ENCODE measurements around the gene PRR13. TPM values are rescaled to one million over a fixed set of nuclear protein-coding genes. Genes with fewer than 3 reads are reported as not detected.

The PRR13 gene
- total and polyA plus RNA-seq, 2 donors (not counting 3 experiments of a cell fraction or from before 2014, with no cell fraction given): 68.9 to 139 TPM

DNA sequence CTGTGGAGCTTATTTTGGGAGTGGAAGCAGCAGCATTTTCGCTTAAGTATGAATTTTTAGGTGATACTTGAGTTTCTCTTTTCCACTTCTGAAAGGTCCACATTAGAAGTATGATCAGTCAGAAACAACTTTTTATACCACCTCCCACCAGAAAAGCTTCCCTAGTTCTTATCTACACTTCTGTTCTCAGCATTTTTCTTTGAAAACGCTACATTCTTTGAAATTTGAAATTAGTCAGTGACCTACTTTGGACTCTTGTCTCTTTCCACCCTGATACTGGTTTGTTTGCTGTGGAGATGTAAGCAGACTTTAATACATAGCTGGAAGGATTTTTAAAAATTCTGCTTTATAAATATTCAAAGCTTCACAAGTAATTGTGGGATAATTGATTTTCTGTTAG, 32.5 kb downstream of the PRR13 start:
- TF ChIP-seq POLR2A (IDR thresholded peaks at IDR 0.05; ENCODE audit: low read depth, low read length) (no peak), MAX (IDR thresholded peaks at IDR 0.05; ENCODE audit: insufficient read depth, insufficient read length) (no peak), EZH2 (IDR thresholded peaks at IDR 0.05; ENCODE audit: borderline replicate concordance, low read depth, low read length, severe bottlenecking) (no peak), GATA2 (IDR thresholded peaks at IDR 0.05; ENCODE audit: insufficient read depth, insufficient read length, low read depth, low read length) (no peak)
- Histone ChIP-seq H3K36me3 (ENCODE audit: control insufficient read depth in 2 of 2, extremely low read depth in 1 of 2, insufficient read depth in 2 of 2, low read length in 2 of 2) (peaks cover 65 to 68% of the 10 kb centered on the region in 2 experiments), H3K4me3 (replicated peaks in 1 of 3; ENCODE audit: insufficient read depth in 1 of 3, low read depth in 1 of 3, low read length in 3 of 3) (no peak overlapping the region), H3K79me2 (ENCODE audit: control insufficient read depth, insufficient read depth, low read length) (peaks cover 65% of the 10 kb centered on the region), H3K4me2 (ENCODE audit: insufficient read depth, low read length) (no peak overlapping the region), H2AFZ (ENCODE audit: low read depth, low read length) (no peak overlapping the region), H3K27ac (ENCODE audit: insufficient read depth, low read depth, low read length) (no peak overlapping the region), H4K20me1 (replicated peaks; ENCODE audit: control insufficient read depth, extremely low read depth, insufficient read depth, low read length) (peaks cover 14% of the 10 kb centered on the region), H3K9me1 (replicated peaks; ENCODE audit: control insufficient read depth, extremely low read depth, insufficient read depth, low read length) (no peaks in the 10 kb centered on the region), H3K9me3 (replicated peaks; ENCODE audit: control insufficient read depth, insufficient read depth, low read length) (no peaks in the 10 kb centered on the region), H3K9ac (replicated peaks; ENCODE audit: extremely low read depth, insufficient read depth, low read length) (no peak overlapping the region), H3K27me3 (ENCODE audit: control insufficient read depth in 2 of 2, insufficient read depth in 2 of 2, low read length in 2 of 2) (no peaks in the 10 kb centered on the region), H3K4me1 (ENCODE audit: control insufficient read depth, extremely low read depth, insufficient read depth, low read length) (no peaks in the 10 kb centered on the region)
- CTCF ChIA-PET: interaction anchor here (1.2 to 3.3 kb wide), 4 partner anchors 8 to 122 kb away, joined by 3 to 19 read pairs (median 13); partner anchors contain the start of gene NPFF
- no peak for FAIRE-seq
- no TSS peak for BruUV-seq (replicated peaks)
- no peak for DNase-seq (ENCODE audit: low read depth, low spot score)
- POLR2A ChIA-PET: interaction anchor here (1.8 kb wide), 1 partner anchor 27 kb away, joined by 5 read pairs; the partner anchor contains the start of gene TARBP2
- dilution Hi-C loops (cut with MboI; ENCODE audit: extremely low pct_ligation_motif_present, low sequenced_read_pairs) (no loop called here), intact Hi-C loops (cut with micrococcal nuclease) (no loop called here)

DNA sequence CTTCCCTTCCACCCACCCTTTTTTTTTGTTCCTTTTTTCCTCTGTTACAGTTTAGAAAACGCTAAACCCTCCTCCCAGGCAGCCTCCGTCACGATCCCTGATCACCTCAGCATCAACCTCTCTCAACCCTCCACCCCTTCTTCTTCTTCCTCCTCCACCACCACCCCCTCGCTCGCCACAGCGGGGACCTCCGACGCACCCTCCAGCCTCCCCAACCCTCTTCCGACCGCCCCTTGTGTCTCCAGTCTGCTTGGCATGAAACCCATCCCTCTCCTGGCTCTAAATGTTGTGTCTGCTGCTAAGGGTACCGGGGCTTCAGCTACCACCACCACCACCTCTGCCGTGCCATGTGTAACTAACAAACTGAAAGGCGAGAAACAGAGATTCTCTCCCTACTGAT, 33.3 kb downstream of the PRR13 start:
- Histone ChIP-seq H3K27me3 (ENCODE audit: control insufficient read depth in 2 of 2, insufficient read depth in 2 of 2, low read length in 2 of 2) (no peaks in the 10 kb centered on the region), H2AFZ (ENCODE audit: low read depth, low read length) (no peak overlapping the region), H3K36me3 (ENCODE audit: control insufficient read depth in 2 of 2, extremely low read depth in 1 of 2, insufficient read depth in 2 of 2, low read length in 2 of 2) (peaks cover 63 to 70% of the 10 kb centered on the region in 2 experiments), H3K9me1 (replicated peaks; ENCODE audit: control insufficient read depth, extremely low read depth, insufficient read depth, low read length) (no peaks in the 10 kb centered on the region), H3K27ac (ENCODE audit: insufficient read depth, low read depth, low read length) (no peak overlapping the region), H3K79me2 (ENCODE audit: control insufficient read depth, insufficient read depth, low read length) (peaks cover 63% of the 10 kb centered on the region), H3K4me3 (replicated peaks in 1 of 3; ENCODE audit: insufficient read depth in 1 of 3, low read depth in 1 of 3, low read length in 3 of 3) (no peak overlapping the region), H4K20me1 (replicated peaks; ENCODE audit: control insufficient read depth, extremely low read depth, insufficient read depth, low read length) (peaks cover 14% of the 10 kb centered on the region), H3K4me1 (ENCODE audit: control insufficient read depth, extremely low read depth, insufficient read depth, low read length) (no peaks in the 10 kb centered on the region), H3K9me3 (replicated peaks; ENCODE audit: control insufficient read depth, insufficient read depth, low read length) (no peaks in the 10 kb centered on the region), H3K9ac (replicated peaks; ENCODE audit: extremely low read depth, insufficient read depth, low read length) (no peak overlapping the region), H3K4me2 (ENCODE audit: insufficient read depth, low read length) (no peak overlapping the region)
- ChIA-PET CTCF (interaction anchor here (3.3 to 5.6 kb wide), 2 partner anchors 34 to 122 kb away, joined by 19 to 48 read pairs; partner anchors contain the start of gene NPFF), POLR2A (interaction anchor here (1.8 kb wide), 1 partner anchor 26 kb away, joined by 5 read pairs; the partner anchor contains the start of gene TARBP2)
- TF ChIP-seq POLR2A (IDR thresholded peaks at IDR 0.05; ENCODE audit: low read depth, low read length) (no peak), FOS (IDR thresholded peaks at IDR 0.05; ENCODE audit: borderline replicate concordance, insufficient read depth, low read length) (no peak), MYC (IDR thresholded peaks at IDR 0.05; ENCODE audit: low read depth, low read length) (no peak), CTCF (IDR thresholded peaks at IDR 0.05; ENCODE audit: extremely low read depth in 1 of 2, insufficient read depth in 1 of 2, low read depth in 1 of 2, low read length in 2 of 2) (no peak), MAX (IDR thresholded peaks at IDR 0.05; ENCODE audit: insufficient read depth, insufficient read length) (no peak), GATA2 (IDR thresholded peaks at IDR 0.05; ENCODE audit: insufficient read depth, insufficient read length, low read depth, low read length) (no peak), JUN (IDR thresholded peaks at IDR 0.05; ENCODE audit: borderline replicate concordance, insufficient read depth, insufficient read length, low read depth) (no peak), POLR2AphosphoS5 (IDR thresholded peaks at IDR 0.05; ENCODE audit: insufficient read depth, low read depth, low read length) (no peak), EZH2 (IDR thresholded peaks at IDR 0.05; ENCODE audit: borderline replicate concordance, low read depth, low read length, severe bottlenecking) (no peak)
- no TSS peak for BruUV-seq (replicated peaks)
- no peak for DNase-seq (ENCODE audit: low read depth, low spot score)
- FAIRE-seq: no peak
- intact Hi-C loops (cut with micrococcal nuclease) (no loop called here), dilution Hi-C loops (cut with MboI; ENCODE audit: extremely low pct_ligation_motif_present, low sequenced_read_pairs) (no loop called here)
